Right ventricle myocardium superior (tissue), 1 donor: ENCODE data around the gene NTM. TPM values are rescaled to one million over a fixed set of nuclear protein-coding genes. Genes with fewer than 3 reads are reported as not detected.
A peak's percentile ranks its signal among the peaks of the same experiment; 100 is the strongest.

ENCODE experiments used
- ATAC-seq: fragments of 200-7000 bp; cut with Tn5 transposase; one replicate; pipeline ENCODE4 v1.9.1; 2020; ENCODE audit warnings: mild to moderate bottlenecking; ENCODE audit not compliant: poor library complexity
- DNase-seq: peaks from one replicate; pipeline ENCODE4 v3.0.0-alpha.2; 2020
- intact Hi-C: fragments of 100-400 bp; cut with DNase I; formaldehyde crosslinking; loops from one replicate; pipeline ENCODE4 v1.11.2; 2022
- total RNA-seq: library from RNA; stranded (reverse); fragmentation: NEBNext Ultra II Directional; extraction: Animal tissue kit (Norgen Biotek cat#: 25700); gene quantifications from one replicate; pipeline ENCODE4 v1.2.1, GENCODE V29; 2021
- donor health status: DM: no; HTN: yes; CAD: no; lungs with severe emphysema.

The NTM gene
- total RNA-seq, 1 donor from 2014 or later, result 1.5 TPM

DNA sequence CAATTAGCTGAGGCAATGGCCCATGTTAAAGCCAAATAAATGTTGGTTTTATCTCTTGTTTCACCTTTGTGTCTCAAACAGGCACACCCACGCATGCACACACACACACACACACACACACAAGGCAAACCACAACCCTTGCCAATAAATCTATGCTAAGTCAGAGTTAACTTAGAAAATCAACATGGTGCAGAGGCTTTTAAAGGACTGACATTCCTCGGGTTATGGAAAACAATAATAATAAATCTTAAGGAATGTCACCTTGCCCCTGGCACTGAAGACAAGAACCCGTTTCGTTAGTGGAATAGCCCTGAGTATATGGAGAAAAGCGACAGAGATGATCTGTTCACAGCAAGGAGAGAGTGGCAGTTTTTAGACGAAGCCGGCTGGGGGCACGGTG is 326.3 kb downstream of the NTM start:
- intact Hi-C loops, result no loop called here
- DNase-seq, result no peak
- no peak for ATAC-seq

DNA sequence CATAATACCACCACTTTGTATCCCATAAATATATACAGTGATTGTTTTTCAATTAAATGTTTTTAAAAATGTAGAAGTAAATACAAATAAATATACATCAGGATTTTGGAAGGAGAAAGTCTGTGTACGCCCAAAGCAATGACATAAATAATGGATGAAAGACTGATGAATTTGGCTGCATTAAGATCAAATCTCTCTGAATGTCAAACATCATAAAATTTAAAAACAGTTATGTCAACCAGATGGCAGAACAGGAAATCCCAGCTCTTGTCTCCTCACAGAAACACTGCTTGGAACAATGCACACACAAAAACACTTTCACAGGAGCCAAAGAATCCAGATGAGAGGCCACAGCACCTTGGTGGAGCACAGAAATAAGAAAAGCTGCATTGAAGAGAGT is 332.9 kb downstream of the NTM start:
- DNase-seq, result no peak
- no peak for ATAC-seq
- intact Hi-C loops, result no loop called here

DNA sequence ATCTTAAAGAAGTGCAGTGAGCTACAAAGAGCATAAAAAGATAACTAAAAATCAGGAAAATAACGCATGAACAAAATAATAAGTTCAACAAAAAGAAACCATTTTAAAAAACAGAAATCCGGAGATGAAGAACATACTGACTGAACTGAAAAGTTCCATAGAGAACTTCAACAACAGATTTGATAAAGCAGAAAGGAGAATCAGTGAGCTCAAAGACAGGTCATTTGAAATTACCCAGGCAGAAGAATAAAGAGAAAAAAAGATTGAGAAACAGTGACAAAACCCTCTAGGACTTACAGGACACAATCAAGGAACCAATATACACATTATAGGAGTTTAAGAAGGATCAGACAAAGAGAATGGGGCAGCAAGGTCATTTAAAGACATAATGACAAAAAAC is 334.3 kb downstream of the NTM start:
- intact Hi-C loops, result no loop called here
- no peak for DNase-seq
- ATAC-seq, result no peak

DNA sequence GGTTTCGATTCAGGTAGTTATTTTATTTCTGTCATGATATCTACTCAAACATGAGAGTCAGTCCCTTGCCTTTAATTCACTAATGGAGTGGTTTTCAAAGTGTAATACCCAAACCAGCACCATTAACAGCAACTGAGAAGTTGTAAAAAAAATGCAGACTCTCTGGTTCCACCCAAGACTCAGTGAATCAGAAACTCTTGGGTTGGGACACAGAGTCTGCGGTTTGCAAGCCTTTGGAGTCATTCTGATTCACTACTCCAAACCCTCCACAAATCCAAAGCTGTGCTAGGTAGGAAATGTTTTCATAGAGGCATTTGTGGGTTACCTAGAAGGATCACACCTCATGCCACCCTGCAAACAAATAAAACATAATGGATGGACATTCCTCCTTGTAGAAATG is 340.1 kb downstream of the NTM start:
- ATAC-seq (no peak), DNase-seq (no peak)
- intact Hi-C loops, result no loop called here

DNA sequence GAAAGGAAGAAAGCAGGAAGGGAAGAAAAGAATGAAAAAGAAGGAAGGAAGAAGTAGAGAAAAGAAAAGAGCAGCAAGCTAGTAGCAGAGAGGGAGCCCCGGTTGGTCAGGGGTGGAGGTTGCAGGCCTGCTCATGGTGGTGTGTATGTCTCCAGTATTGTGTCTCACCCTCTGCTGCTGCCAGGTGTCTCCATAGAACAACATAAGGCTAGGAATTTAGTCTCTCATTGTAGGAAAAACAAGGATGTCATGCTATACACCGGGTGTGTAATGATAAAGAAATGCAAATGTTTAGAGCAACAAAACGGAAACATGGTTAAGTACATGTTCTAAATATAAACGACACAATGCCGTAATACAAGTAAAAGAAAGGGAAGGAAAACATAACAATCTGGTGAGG is 342.5 kb downstream of the NTM start:
- ATAC-seq (no peak), DNase-seq (no peak)
- intact Hi-C loops, result no loop called here

DNA sequence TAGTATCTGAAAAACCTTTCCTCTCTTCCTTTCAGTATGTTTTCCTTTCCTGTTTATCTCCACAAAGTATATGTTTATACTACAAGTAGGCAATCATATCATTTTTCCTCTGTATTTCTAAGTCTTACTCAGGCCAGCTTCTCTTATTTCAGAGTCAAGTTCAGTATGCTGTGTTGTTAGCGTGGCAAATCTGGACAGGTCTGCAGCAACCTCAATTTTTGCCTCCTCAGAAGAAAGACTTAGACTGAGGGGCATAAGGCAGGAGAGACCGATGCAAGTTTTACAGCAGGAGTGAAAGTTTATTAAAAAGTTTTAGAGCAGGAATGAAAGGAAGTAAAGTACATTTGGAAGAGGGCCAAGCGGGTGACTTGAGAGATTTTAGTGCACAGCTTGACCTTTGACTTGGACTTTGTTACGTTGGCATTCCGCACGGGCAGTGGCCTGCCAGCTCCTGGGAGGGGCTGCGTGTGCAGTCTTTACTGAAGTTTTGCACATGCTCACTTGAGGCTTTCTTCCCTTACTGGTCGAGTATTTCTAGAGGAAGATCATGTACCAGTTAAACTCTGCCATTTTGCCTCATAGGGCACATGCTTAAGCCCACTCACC is 343.2 kb downstream of the NTM start:
- intact Hi-C loops, result no loop called here
- DNase-seq (no peak), ATAC-seq (no peak)

DNA sequence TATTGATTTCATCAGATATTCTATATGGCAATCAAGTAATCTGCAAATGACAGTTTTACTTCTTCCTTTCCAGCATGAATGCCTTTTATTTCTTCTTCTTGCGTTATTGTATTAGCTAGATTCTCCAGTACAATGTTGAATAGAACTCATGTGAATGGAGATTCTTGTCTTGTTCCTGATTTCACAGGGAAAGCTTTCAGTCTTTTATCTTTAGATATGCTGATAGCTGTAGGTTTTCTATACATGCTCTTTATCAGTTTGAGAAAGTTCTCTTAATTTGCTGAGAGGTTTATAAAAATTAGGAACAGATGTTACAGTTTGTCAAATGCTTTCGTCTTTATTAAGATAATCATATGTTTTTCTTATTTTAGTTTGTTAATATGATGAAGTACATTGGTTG is 347.2 kb downstream of the NTM start:
- intact Hi-C loops, result no loop called here
- ATAC-seq (no peak), DNase-seq (no peak)

DNA sequence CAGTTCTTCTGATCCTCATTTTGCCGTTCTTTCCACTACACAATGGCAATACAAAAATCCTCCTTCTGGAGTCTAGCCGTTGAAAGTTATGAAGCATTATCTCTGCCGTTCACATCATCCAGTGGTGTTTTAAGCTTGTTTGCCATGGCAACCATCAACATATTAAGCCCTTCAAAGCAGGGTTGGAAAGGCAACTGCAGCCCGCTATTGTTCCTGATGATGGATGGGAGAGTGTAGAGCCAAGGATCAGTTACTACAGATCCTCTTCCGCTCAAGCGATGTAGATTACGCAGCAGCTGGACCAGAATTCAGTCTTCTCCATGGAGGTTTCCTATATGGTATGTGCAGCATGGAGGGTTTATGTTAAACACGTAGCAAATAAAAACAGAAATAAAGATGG is 352.7 kb downstream of the NTM start:
- ATAC-seq (no peak), DNase-seq (no peak)
- intact Hi-C loops, result no loop called here

DNA sequence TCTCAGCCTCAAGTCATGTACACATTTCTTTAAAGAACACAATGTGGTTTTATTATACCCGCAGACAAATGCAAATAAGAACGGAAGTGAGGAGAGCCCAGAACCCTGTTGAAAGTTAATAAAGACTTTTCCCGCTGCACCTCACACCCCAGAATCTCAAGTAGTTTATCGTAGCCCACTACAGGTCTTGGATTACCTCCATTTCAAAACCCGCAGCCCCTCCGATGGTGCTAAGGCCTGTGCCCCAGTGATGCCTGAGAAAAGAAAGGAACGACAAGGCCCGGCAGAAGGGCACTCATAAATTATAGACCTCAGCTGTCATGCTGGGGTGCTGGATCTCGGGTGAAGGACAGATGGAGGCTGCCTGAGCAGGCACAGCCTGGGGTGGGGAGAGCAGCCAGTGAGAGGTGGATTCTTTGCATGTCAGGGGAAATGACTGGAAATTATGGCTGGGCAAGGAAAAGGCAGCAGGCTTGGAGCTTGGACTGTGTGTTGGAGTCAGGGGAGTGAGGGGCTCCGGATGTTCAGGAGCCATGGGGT is 354.1 kb downstream of the NTM start:
- intact Hi-C loops, result no loop called here
- no peak for ATAC-seq
- DNase-seq, result no peak

DNA sequence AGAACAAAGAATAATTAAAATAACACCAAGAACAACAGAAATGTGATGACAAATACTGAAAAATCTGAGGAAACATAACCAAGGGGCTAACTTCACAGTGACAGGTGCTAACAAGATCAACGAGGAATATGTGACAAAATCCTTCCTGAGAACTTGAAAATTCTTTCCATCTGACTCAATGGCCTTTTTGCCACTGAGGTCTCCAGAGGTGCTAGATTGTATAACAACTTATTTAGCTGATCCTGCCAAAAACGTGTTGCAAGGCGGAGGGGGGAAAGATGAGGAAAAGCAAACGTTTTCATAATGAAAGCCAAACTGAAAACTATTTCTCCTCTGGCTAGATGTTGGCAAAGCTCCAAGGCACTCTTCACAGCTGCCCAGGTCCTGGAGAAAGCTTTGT is 364.5 kb downstream of the NTM start:
- intact Hi-C loops, result no loop called here
- DNase-seq (no peak), ATAC-seq (no peak)

DNA sequence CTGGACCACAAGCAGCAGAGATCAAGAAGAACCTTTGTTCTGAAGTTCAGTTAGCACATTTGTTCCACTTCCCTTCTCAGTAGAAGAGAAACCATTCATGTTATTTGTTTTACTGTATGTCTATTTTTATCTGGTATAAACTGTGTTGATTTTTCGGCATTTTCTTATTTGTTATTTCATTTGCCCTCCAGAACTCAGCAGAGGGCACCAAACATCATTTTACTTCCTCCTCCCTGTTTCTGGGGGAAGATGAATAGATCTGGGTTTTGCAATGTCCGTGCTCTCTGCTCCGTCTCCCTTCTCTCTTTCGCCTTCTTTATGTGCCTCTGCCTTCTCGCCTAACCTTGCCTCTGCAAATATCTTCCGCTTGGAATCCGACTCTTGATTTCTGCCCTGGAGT is 366.9 kb downstream of the NTM start:
- DNase-seq (no peak), ATAC-seq (no peak)
- intact Hi-C loops, result no loop called here

DNA sequence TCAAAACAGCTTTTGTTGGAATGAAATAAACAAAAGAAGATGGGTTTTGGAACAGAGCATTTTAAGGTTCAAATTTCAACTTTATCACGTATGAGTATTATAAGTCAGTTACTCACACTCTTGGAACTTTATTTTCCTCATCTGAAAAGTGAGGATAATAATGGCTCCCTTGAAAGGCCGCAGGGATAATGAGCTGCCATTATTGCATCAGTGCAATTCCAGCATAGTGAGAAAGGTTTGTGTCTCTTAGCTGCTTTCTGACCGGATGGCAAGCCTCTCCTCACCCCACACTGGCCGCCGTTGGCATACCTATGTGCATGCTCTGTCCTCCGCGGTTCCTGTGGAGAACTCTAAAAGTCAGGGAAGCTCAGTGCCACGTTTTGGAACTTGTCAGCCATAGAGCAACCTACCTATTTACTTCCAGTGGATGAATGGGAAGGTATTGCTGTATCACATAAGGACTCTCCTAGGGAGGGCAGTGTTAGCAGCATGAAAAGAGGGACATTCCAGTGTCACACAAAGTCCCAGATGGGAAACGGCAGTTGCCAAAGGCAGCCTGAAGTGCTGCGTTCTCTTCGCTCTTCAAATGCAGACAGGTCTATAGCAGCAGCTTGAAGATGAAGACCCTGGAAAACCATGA is 368.9 kb downstream of the NTM start:
- intact Hi-C loops, result no loop called here
- ATAC-seq (no peak), DNase-seq (no peak)

DNA sequence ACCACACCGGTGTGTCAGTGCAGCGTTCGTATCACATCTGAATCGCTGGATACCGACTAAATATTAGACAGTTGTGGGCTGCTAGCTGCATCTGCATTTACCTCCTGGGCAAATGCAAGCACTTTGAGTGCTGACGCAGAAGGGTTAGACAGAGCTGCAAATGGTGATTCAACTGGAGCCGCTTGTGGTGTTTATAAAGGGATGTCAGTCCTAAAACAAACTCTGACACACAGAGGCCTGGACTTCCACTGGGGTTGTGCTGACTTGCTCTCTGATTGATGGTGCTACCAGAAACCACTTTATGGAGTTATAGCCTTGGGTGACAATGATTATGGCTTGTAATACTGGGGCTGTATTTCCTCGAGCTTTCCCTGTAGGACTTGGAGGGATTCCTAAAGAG is 374.4 kb downstream of the NTM start:
- no peak for ATAC-seq
- intact Hi-C loops, result loop anchor here (10.0 kb wide), 1 partner anchor 280 kb away; no protein-coding TSS in a partner anchor
- no peak for DNase-seq

DNA sequence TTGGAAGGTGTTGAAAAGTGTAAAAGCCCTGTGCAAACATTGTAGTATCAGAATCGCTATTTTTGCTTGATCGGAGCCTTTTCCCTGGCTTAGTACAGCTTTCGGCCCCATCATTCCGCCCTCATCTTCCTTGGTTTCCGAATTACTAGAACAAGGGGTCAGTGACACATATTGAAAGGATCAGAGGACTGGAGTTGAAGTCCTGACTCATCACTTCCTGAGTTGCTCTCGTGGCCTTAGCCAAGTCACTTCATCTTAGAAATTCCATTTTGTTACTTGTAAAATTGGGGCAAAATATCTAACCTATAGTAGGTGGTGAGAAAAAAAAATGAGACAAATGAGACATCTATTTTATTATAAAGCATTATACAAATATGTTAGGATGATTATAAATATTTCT is 375.0 kb downstream of the NTM start:
- intact Hi-C loops, result loop anchor here (10.0 kb wide), 1 partner anchor 279 kb away; no protein-coding TSS in a partner anchor
- no peak for ATAC-seq
- DNase-seq, result no peak

DNA sequence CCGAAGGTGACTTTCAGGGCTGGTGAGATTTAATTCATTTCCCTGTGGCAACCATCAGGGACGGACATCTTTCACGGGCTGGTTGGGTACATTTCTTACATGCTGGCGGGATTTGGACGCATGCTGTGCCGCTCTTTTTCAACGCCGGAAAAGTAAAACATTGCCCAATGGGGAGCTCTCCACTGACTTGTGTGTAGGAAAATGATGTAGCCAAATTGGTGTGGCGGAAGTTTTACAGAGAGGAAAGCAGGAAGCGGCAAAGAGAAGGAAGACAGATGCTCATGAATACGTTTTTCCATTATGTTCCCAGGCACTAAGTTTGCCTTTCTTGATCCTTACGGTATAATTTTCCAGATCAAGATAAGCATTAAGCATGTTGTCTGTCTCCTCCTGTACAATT is 375.8 kb downstream of the NTM start:
- intact Hi-C loops, result loop anchor here (10.0 kb wide), 1 partner anchor 279 kb away; no protein-coding TSS in a partner anchor
- ATAC-seq (no peak), DNase-seq (no peak)

DNA sequence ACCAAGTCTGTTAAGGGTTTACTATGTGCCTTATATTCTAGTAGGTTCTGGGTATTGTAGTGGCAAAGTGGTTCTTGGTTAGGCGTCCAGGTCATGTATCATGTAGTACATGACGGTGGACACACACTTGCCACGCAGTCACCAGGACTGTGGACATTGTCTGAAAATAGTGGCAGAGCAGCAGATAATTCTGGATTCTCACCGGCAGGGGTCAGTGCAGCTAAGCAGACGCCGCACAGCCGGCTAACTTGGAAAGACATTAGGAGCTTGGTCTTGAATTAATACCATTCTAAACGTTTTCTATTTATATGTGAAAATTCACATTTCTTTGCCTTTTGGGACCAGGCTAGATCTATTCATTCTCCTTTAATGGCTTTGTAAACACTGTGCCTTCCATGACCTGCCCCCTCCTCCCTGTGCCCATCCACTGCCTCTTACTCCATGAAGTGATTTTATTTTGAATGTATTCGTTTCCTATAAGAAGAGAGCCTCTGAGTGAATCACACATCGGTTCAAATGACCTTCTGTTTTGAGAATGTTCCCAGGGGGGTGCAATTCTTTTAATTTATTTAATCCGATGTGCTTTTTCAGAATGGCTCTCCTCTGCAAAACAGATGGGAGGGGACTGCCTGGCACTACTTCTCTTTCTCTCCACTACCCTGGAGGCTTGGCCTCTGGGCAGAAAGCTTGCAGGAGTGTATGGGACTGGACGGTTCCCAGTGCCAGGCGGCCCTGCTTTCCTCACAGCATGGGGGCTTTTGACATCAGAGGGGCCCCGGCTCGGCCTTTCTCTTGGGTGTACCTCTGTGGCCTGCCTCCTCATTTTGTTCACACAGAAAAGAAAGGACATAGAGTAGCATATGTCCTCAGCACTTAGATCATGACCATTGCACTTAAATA is 378.0 kb downstream of the NTM start:
- DNase-seq (peak; percentile 67), ATAC-seq (peak; percentile 88)
- intact Hi-C loops, result loop anchor here (10.0 kb wide), 1 partner anchor 276 kb away; no protein-coding TSS in a partner anchor

DNA sequence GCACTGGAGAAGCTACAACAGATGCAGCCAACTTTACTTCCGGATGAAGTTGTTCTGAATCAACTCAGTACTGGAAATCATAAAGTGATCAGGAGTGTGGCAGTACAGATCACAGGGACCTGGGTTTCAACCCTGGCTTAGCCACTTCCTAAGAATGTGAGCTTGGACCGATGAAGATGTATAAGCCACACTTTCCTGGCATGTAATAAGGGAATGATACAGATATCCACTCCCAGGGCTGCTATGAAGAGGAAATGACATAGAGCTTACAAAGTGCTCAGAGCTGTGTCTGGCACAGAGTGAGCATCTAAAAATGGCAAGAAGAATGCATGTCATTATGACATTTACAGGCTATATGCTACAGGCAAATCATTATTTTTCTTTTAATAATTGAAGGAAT is 378.7 kb downstream of the NTM start:
- ATAC-seq, result peak; percentile 55
- intact Hi-C loops, result loop anchor here (10.0 kb wide), 1 partner anchor 276 kb away; no protein-coding TSS in a partner anchor
- no peak for DNase-seq

DNA sequence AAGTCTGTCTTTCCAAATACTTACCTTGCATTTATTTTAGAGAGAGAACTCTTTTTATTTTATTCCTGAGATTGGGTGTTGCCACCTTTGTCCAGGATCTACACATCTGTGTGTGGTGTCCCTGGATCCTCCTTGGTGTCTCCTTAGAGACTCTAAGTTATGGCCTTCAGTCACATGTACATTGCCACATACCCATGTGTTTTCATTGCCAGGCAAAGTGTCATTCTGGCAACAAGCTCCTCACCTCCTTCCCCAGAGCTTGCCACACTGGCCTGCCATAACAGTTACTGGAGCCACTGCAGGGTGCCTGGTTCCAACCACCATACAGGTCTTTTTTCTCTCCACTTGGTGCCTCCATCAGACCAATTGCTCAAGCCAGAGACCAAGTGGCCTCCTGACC is 379.7 kb downstream of the NTM start:
- intact Hi-C loops, result no loop called here
- no peak for DNase-seq
- no peak for ATAC-seq

DNA sequence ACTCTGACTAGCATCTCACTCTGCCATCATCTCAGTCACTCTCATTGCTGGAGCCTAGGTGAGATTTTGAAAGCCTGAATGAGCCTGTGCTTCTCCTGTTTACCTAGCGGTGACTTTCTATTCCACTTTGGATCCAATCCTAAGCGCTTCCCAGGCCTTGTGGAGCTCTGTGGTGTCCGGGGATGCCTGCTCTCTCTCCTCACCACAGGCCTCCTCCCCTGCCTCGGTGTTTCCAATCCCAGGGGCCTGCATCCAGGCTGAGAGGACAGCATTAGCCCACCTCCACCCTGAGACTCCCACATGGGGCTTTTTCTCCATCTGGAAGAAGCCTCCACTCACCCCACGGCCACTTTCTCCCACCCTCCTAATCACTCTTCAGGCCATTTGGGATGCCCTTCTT is 380.3 kb downstream of the NTM start:
- intact Hi-C loops, result no loop called here
- DNase-seq (no peak), ATAC-seq (no peak)
